ENCODE data around the gene CHMP4B.

DNA sequence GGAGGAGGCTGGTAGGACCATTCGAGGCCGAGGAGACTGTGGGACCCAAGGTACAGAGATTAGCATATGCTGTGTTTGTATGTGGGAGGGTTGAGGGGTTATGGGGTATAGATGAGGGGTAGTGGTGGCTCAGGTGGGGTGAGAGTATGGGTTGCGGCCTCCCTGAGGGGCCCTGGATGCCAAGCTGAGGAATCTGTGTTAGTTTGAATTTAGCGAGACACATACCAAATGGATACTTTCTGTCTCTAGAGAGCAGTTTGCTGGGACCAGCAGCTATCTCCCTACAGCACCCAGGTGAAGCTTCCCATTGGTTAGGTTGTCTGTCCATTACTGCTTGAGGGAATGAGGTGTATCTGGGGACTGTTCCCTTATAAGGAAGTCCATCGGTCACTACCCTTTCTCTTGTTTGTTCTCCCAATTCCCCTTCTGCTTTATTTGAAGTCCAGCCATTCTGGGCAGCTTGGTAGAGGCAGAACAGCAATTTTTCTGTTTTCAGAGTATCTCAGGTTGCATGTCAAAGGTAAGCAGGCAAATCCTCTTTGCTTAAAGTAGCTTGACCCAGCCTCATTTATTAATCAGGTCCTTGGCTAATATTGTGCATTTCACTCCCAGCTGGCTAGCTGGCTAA is 15.2 kb downstream of the CHMP4B start:
- TF ChIP-seq, protein P1, sequence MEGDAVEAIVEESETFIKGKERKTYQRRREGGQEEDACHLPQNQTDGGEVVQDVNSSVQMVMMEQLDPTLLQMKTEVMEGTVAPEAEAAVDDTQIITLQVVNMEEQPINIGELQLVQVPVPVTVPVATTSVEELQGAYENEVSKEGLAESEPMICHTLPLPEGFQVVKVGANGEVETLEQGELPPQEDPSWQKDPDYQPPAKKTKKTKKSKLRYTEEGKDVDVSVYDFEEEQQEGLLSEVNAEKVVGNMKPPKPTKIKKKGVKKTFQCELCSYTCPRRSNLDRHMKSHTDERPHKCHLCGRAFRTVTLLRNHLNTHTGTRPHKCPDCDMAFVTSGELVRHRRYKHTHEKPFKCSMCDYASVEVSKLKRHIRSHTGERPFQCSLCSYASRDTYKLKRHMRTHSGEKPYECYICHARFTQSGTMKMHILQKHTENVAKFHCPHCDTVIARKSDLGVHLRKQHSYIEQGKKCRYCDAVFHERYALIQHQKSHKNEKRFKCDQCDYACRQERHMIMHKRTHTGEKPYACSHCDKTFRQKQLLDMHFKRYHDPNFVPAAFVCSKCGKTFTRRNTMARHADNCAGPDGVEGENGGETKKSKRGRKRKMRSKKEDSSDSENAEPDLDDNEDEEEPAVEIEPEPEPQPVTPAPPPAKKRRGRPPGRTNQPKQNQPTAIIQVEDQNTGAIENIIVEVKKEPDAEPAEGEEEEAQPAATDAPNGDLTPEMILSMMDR (IDR thresholded peaks at IDR 0.05) = no peak
- TF ChIP-seq EP300 (IDR thresholded peaks at IDR 0.05) (no peak), RFX5 (IDR thresholded peaks at IDR 0.05) (no peak), PHF8 (IDR thresholded peaks at IDR 0.05; ENCODE audit: borderline replicate concordance, low read depth) (no peak), HOXA7 (CRISPR knock-in tag; IDR thresholded peaks at IDR 0.05) (no peak), TFCP2L1 (CRISPR knock-in tag; IDR thresholded peaks at IDR 0.05) (no peak), POLR2A (IDR thresholded peaks at IDR 0.05; ENCODE audit: low read length) (no peak), USF2 (IDR thresholded peaks at IDR 0.05) (no peak), KDM5A (IDR thresholded peaks at IDR 0.05) (no peak), ZFP36 (IDR thresholded peaks at IDR 0.05; ENCODE audit: borderline replicate concordance, partially characterized antibody) (no peak), HOXB13 (CRISPR knock-in tag; IDR thresholded peaks at IDR 0.05; ENCODE audit: low read depth) (no peak), ELK1 (IDR thresholded peaks at IDR 0.05; ENCODE audit: low read depth, low read length) (no peak)
